H1 (cell line): ENCODE data around the gene CCDC148. TPM values are rescaled to one million over a fixed set of nuclear protein-coding genes. Genes with fewer than 3 reads are reported as not detected.

Experiments used
- CTCF ChIA-PET: fragments of 300-600 bp; sonication (Branson Sonifier 250); formaldehyde crosslinking; loops from one replicate; lab custom pipeline; 2021; ENCODE audit not compliant: partially characterized antibody; lab: Charles Lee
- POLR2A ChIA-PET: fragments of 300-600 bp; sonication (Branson Sonifier 250); formaldehyde crosslinking; loops from one replicate; lab custom pipeline; 2021; ENCODE audit warnings: inconsistent platforms; ENCODE audit not compliant: partially characterized antibody; lab: Charles Lee
- DNase-seq, 2 experiments: peaks; one replicate each; pipeline versions ENCODE4 v3.0.0 to v3.0.0-alpha.2; 2010 to 2022; ENCODE audit warnings: low spot score in 2 of 2, low read depth in 1 of 2, mixed read lengths in 1 of 2
- FAIRE-seq: peaks from 2 replicates; lab custom pipeline; 2011; peaks lifted over from hg19 to GRCh38; lab: Jason Lieb, UNC
- H2AFZ ChIP-seq: 2 replicates; pipeline ENCODE4 v1.8.1; 2012; ENCODE audit warnings: low read length, inconsistent platforms
- H2AK5ac ChIP-seq: 2 replicates; pipeline ENCODE4 v1.6.1; 2013; ENCODE audit warnings: low read depth, low read length
- H2BK120ac ChIP-seq: replicated peaks from 2 replicates; pipeline ENCODE3; 2013; ENCODE audit warnings: low read depth, low read length, inconsistent platforms
- H2BK12ac ChIP-seq: 2 replicates; pipeline ENCODE4 v1.6.1; 2013; ENCODE audit warnings: low read depth, low read length
- H2BK15ac ChIP-seq: 2 replicates; pipeline ENCODE4 v1.6.1; 2013; ENCODE audit warnings: low read length
- H2BK20ac ChIP-seq: 2 replicates; pipeline ENCODE4 v1.6.1; 2013; ENCODE audit warnings: low read length
- H2BK5ac ChIP-seq: 2 replicates; pipeline ENCODE4 v1.6.1; 2013; ENCODE audit warnings: low read depth, low read length
- H3K14ac ChIP-seq: 2 replicates; pipeline ENCODE4 v1.6.1; 2013; ENCODE audit warnings: inconsistent platforms; ENCODE audit not compliant: insufficient read length
- H3K18ac ChIP-seq: 2 replicates; pipeline ENCODE4 v1.6.1; 2013; ENCODE audit warnings: low read length; ENCODE audit errors: extremely low read depth
- H3K23ac ChIP-seq: 2 replicates; pipeline ENCODE4 v1.6.1; 2013; ENCODE audit warnings: inconsistent platforms; ENCODE audit not compliant: insufficient read length
- H3K23me2 ChIP-seq: 2 replicates; pipeline ENCODE4 v1.6.1; 2013; ENCODE audit warnings: low read depth, low read length
- H3K27ac ChIP-seq: 2 replicates; pipeline ENCODE4 v1.6.1; 2011; ENCODE audit warnings: low read depth, low read length, inconsistent platforms
- H3K27me3 ChIP-seq, 4 experiments: replicated peaks in 1 of 4; 1 replicate in 1 of 4; 2 replicates in 3 of 4; pipeline versions ENCODE4 v1.6.1 to v1.8.1; 2011 to 2013; ENCODE audit warnings: low read length in 3 of 4, mild to moderate bottlenecking in 3 of 4, inconsistent platforms in 2 of 4, mixed read lengths in 2 of 4, moderate library complexity in 1 of 4; ENCODE audit not compliant: control insufficient read depth in 3 of 4, insufficient read depth in 3 of 4; ENCODE audit errors: extremely low read depth in 1 of 4
- H3K36me3 ChIP-seq, 4 experiments: 2 replicates each; pipeline versions ENCODE4 v1.6.1 to v1.8.1; 2011 to 2013; ENCODE audit warnings: mild to moderate bottlenecking in 4 of 4, low read length in 3 of 4, moderate library complexity in 2 of 4, control low read depth in 1 of 4, inconsistent platforms in 1 of 4; ENCODE audit not compliant: insufficient read depth in 4 of 4, control insufficient read depth in 2 of 4
- H3K4ac ChIP-seq: replicated peaks from 2 replicates; pipeline ENCODE3; 2013; ENCODE audit warnings: low read length, low read depth, mixed read lengths, inconsistent platforms; ENCODE audit not compliant: insufficient read length
- H3K4me1 ChIP-seq, 4 experiments: replicated peaks in 1 of 4; 1 replicate in 1 of 4; 2 replicates in 3 of 4; pipeline versions ENCODE4 v1.6.1 to v1.8.1; 2011 to 2013; ENCODE audit warnings: low read length in 3 of 4, inconsistent platforms in 2 of 4, mixed read lengths in 1 of 4; ENCODE audit not compliant: insufficient read depth in 4 of 4, control insufficient read depth in 3 of 4
- H3K4me2 ChIP-seq, 2 experiments: 2 replicates each; pipeline versions ENCODE4 v1.6.1 to v1.8.1; 2011 to 2013; ENCODE audit warnings: low read depth in 2 of 2, low read length in 2 of 2, control low read depth in 1 of 2, inconsistent platforms in 1 of 2, mild to moderate bottlenecking in 1 of 2; ENCODE audit not compliant: insufficient read depth in 1 of 2
- H3K4me3 ChIP-seq, 4 experiments: fragments of 200-600, 300-600 bp in 1 of 4; sonication (generic), shearing (Covaris generic), sonication (Bioruptor Twin) in 1 of 4; 2 replicates each; pipeline versions ENCODE4 v1.5.1 to v1.8.1; 2011 to 2016; ENCODE audit warnings: low read length in 4 of 4, low read depth in 3 of 4, control low read depth in 2 of 4, inconsistent platforms in 2 of 4, mild to moderate bottlenecking in 2 of 4, mixed read lengths in 1 of 4, moderate library complexity in 1 of 4; ENCODE audit not compliant: insufficient read depth in 2 of 4; ENCODE audit errors: extremely low read depth in 1 of 4
- H3K56ac ChIP-seq: replicated peaks from 2 replicates; pipeline ENCODE3; 2013; ENCODE audit warnings: low read depth, mild to moderate bottlenecking, mixed read lengths, low read length, inconsistent platforms; ENCODE audit not compliant: insufficient read length
- H3K79me1 ChIP-seq: 2 replicates; pipeline ENCODE4 v1.6.1; 2013; ENCODE audit warnings: low read depth, low read length, control low read depth
- H3K79me2 ChIP-seq, 2 experiments: 2 replicates each; pipeline versions ENCODE4 v1.6.1 to v1.8.1; 2012 to 2013; ENCODE audit warnings: low read length in 2 of 2, mild to moderate bottlenecking in 2 of 2, inconsistent platforms in 1 of 2; ENCODE audit not compliant: insufficient read depth in 2 of 2, control insufficient read depth in 1 of 2
- H3K9ac ChIP-seq, 4 experiments: replicated peaks in 1 of 4; 1 replicate in 1 of 4; 2 replicates in 3 of 4; pipeline versions ENCODE4 v1.6.1 to v1.8.1; 2011 to 2013; ENCODE audit warnings: low read depth in 3 of 4, low read length in 3 of 4, control low read depth in 2 of 4, mild to moderate bottlenecking in 2 of 4, moderate library complexity in 2 of 4, inconsistent platforms in 1 of 4; ENCODE audit errors: extremely low read depth in 1 of 4
- H3K9me3 ChIP-seq, 2 experiments: 2 replicates each; pipeline versions ENCODE4 v1.6.1 to v1.8.1; 2012 to 2013; ENCODE audit warnings: mild to moderate bottlenecking in 2 of 2, moderate library complexity in 2 of 2, control low read depth in 1 of 2, inconsistent platforms in 1 of 2, low read depth in 1 of 2, low read length in 1 of 2, mixed read lengths in 1 of 2; ENCODE audit not compliant: insufficient read depth in 2 of 2
- H4K20me1 ChIP-seq, 2 experiments: replicated peaks in 1 of 2; 2 replicates each; pipeline versions ENCODE3 to v1.8.1; 2011 to 2013; ENCODE audit warnings: inconsistent platforms in 2 of 2, low read length in 2 of 2, mild to moderate bottlenecking in 1 of 2; ENCODE audit not compliant: insufficient read depth in 2 of 2, control insufficient read depth in 1 of 2
- H4K5ac ChIP-seq: 2 replicates; pipeline ENCODE4 v1.6.1; 2013; ENCODE audit warnings: low read length, low read depth, mixed read lengths, inconsistent platforms; ENCODE audit not compliant: insufficient read length
- H4K8ac ChIP-seq: 2 replicates; pipeline ENCODE4 v1.8.0; 2013; ENCODE audit warnings: mild to moderate bottlenecking, moderate library complexity, low read length, inconsistent platforms; ENCODE audit not compliant: insufficient read depth; ENCODE audit errors: extremely low read depth
- H4K91ac ChIP-seq: replicated peaks from 2 replicates; pipeline ENCODE3; 2013; ENCODE audit warnings: low read length, mixed read lengths, inconsistent platforms; ENCODE audit not compliant: insufficient read length
- ATF3 ChIP-seq: IDR thresholded peaks from 2 replicates; pipeline ENCODE4 v1.6.1; 2011; ENCODE audit warnings: low read depth, mild to moderate bottlenecking, low read length; ENCODE audit not compliant: insufficient read depth
- EP300 ChIP-seq, 2 experiments: IDR thresholded peaks; 1 replicate in 1 of 2; 2 replicates in 1 of 2; pipeline ENCODE4 v1.6.1; 2011 to 2012; ENCODE audit warnings: low read depth in 2 of 2, low read length in 2 of 2, mild to moderate bottlenecking in 2 of 2, borderline replicate concordance in 1 of 2, inconsistent platforms in 1 of 2, moderate library complexity in 1 of 2
- GTF2F1 ChIP-seq: IDR thresholded peaks from 2 replicates; pipeline ENCODE4 v1.6.1; 2012; ENCODE audit warnings: low read depth, low read length, improper control_type of control experiment, borderline replicate concordance
- PHF8 ChIP-seq: fragments of 200-600 bp; sonication (generic); conservative IDR thresholded peaks from 2 replicates; pipeline ENCODE4 v1.7.1; 2012; ENCODE audit warnings: low read depth, mild to moderate bottlenecking, inconsistent platforms, low read length, moderate library complexity
- POLR2A ChIP-seq, 2 experiments: IDR thresholded peaks; 1 replicate in 1 of 2; 2 replicates in 1 of 2; pipeline ENCODE4 v1.6.1; 2011; ENCODE audit warnings: low read depth in 2 of 2, low read length in 2 of 2, mild to moderate bottlenecking in 2 of 2; ENCODE audit errors: control extremely low read depth in 1 of 2
- RBBP5 ChIP-seq: IDR thresholded peaks from 2 replicates; pipeline ENCODE4 v1.7.1; 2012; ENCODE audit warnings: low read depth, mild to moderate bottlenecking, inconsistent platforms, low read length, moderate library complexity, borderline replicate concordance
- RFX5 ChIP-seq: IDR thresholded peaks from 2 replicates; pipeline ENCODE4 v1.6.1; 2011; ENCODE audit warnings: low read depth, low read length, improper control_type of control experiment, borderline replicate concordance
- RXRA ChIP-seq: IDR thresholded peaks from 2 replicates; pipeline ENCODE4 v1.6.1; 2011; ENCODE audit warnings: low read depth, mild to moderate bottlenecking, low read length, moderate library complexity; ENCODE audit not compliant: insufficient read depth
- SIN3A ChIP-seq, 2 experiments: IDR thresholded peaks in 1 of 2; conservative IDR thresholded peaks in 1 of 2; 2 replicates each; pipeline ENCODE4 v1.6.1; 2011 to 2012; ENCODE audit warnings: low read length in 2 of 2, improper control_type of control experiment in 1 of 2, low read depth in 1 of 2, mild to moderate bottlenecking in 1 of 2
- SIX5 ChIP-seq: IDR thresholded peaks from 2 replicates; pipeline ENCODE4 v1.6.1; 2011; ENCODE audit warnings: mild to moderate bottlenecking, low read depth, low read length
- TAF7 ChIP-seq: optimal IDR thresholded peaks from 2 replicates; pipeline ENCODE3; 2011; ENCODE audit warnings: low read depth, mild to moderate bottlenecking, inconsistent platforms, low read length, moderate library complexity, borderline replicate concordance
- ZNF274 ChIP-seq: IDR thresholded peaks from 2 replicates; pipeline ENCODE4 v1.7.0; 2012; ENCODE audit warnings: low read length, borderline replicate concordance; ENCODE audit errors: extremely low read depth
- polyA plus RNA-seq, 7 experiments: library from polyadenylated mRNA; depleted of rRNA in 3 of 7; stranded (reverse) in 5 of 7; unstranded in 2 of 7; fragments of >200 nt in 5 of 7; fragments of 200-250 nt in 2 of 7; gene quantifications; 1 replicate in 5 of 7; 2 replicates in 1 of 7; 4 replicates in 1 of 7; pipeline versions ENCODE4 v1.2.1 to v1.2.3, GENCODE V29; 2011 to 2013; ENCODE audit warnings: missing spikeins in 2 of 7, mixed read lengths in 2 of 7
- total RNA-seq: library from RNA; stranded (reverse); fragmentation: NEBNext Ultra II Directional; extraction: Animal tissue kit (Norgen Biotek cat#: 25700); gene quantifications from 2 replicates; pipeline ENCODE4 v1.2.1, GENCODE V29; 2021

The CCDC148 gene
- total and polyA plus RNA-seq, 2 of the 8 experiments (the other 6 are each of a cell fraction or from before 2014, with no cell fraction given), result 0.45 to 1.3 TPM

GRCh38 chr2:158154596-158154995 is 302.0 kb downstream of the CCDC148 start:
- H3K9me3 ChIP-seq, result no peaks in the 10 kb centered on the region
- no peak overlapping the region for H3K9ac ChIP-seq
- H3K4me1 ChIP-seq, result no peaks in the 10 kb centered on the region
- no peak overlapping the region for H3K23ac ChIP-seq
- no peak overlapping the region for H2BK5ac ChIP-seq
- no peak overlapping the region for H3K56ac ChIP-seq
- no peak overlapping the region for H3K18ac ChIP-seq
- no peak overlapping the region for H2BK15ac ChIP-seq
- no peak overlapping the region for H3K4me2 ChIP-seq
- POLR2A ChIA-PET, result no interaction called here
- CTCF ChIA-PET, result no interaction called here
- no peak overlapping the region for H2AFZ ChIP-seq
- H4K91ac ChIP-seq, result no peak overlapping the region
- H2BK120ac ChIP-seq, result no peak overlapping the region
- no peak overlapping the region for H3K14ac ChIP-seq
- H3K4ac ChIP-seq, result no peak overlapping the region
- no peak overlapping the region for H2BK12ac ChIP-seq
- H3K4me3 ChIP-seq, result no peak overlapping the region
- no peaks in the 10 kb centered on the region for H3K36me3 ChIP-seq
- DNase-seq, result no peak
- H2AK5ac ChIP-seq, result no peak overlapping the region
- no peaks in the 10 kb centered on the region for H3K79me2 ChIP-seq
- no peaks in the 10 kb centered on the region for H4K20me1 ChIP-seq
- H3K79me1 ChIP-seq, result no peaks in the 10 kb centered on the region
- H3K27ac ChIP-seq, result no peak overlapping the region
- no peak for FAIRE-seq
- H3K27me3 ChIP-seq, result no peaks in the 10 kb centered on the region
- no peaks in the 10 kb centered on the region for H3K23me2 ChIP-seq
- no peak overlapping the region for H4K5ac ChIP-seq
- H2BK20ac ChIP-seq, result no peak overlapping the region
- no peak overlapping the region for H4K8ac ChIP-seq
- TF ChIP-seq SIX5, result no peak
- no peak for TF ChIP-seq ZNF274
- no peak for TF ChIP-seq TAF7
- TF ChIP-seq RBBP5, result no peak
- no peak for TF ChIP-seq SIN3A (conservative IDR thresholded peaks at IDR 0.05 in 1 of 2, IDR thresholded peaks at IDR 0.05 in 1 of 2; ENCODE audit: low read depth in 1 of 2, low read length in 2 of 2)
- TF ChIP-seq POLR2A (IDR thresholded peaks at IDR 0.05; ENCODE audit: control extremely low read depth in 1 of 2, low read depth in 2 of 2, low read length in 2 of 2), result no peak
- no peak for TF ChIP-seq RFX5
- TF ChIP-seq RXRA, result no peak
- TF ChIP-seq GTF2F1, result no peak
- no peak for TF ChIP-seq PHF8
- TF ChIP-seq ATF3, result no peak
- no peak for TF ChIP-seq EP300 (IDR thresholded peaks at IDR 0.05; ENCODE audit: borderline replicate concordance in 1 of 2, low read depth in 2 of 2, low read length in 2 of 2)
